Activated CD4-positive, alpha-beta T cell treated with anti-CD3 and anti-CD28 coated beads, Interleukin-2, amount 10 ng/mL, durations not matched to agents 7 days and 5 days (primary cell): ENCODE results near the gene MAVS. TPM values are rescaled to one million over a fixed set of nuclear protein-coding genes. Genes with fewer than 3 reads are reported as not detected.
"Not testable (repeated sequence)": the region's sequence is repeated elsewhere in the genome, so short reads cannot be mapped to it uniquely, and the experiment has no call there.

Source experiments
- CTCF ChIA-PET: fragments of 350-600 bp; sonication (Branson Sonifier 250); formaldehyde crosslinking; loops from one replicate; lab custom pipeline; 2021; ENCODE audit warnings: antibody characterized with exemption; lab: Charles Lee
- POLR2A ChIA-PET: fragments of 350-600 bp; sonication (Branson Sonifier 250); formaldehyde crosslinking; loops from one replicate; lab custom pipeline; 2021; ENCODE audit warnings: antibody characterized with exemption; lab: Charles Lee
- DNase-seq: peaks from one replicate; pipeline ENCODE4 v3.0.0-alpha.2; 2020
- H3K27ac Mint-ChIP-seq: one replicate; pipeline ENCODE4 v1.8.0; 2021; ENCODE audit warnings: mild to moderate bottlenecking, moderate library complexity, mixed read lengths
- H3K27me3 Mint-ChIP-seq: one replicate; pipeline ENCODE4 v1.8.0; 2021; ENCODE audit warnings: mixed read lengths
- H3K36me3 Mint-ChIP-seq: one replicate; pipeline ENCODE4 v1.8.0; 2021; ENCODE audit warnings: low read depth, mixed read lengths
- H3K4me1 Mint-ChIP-seq: one replicate; pipeline ENCODE4 v1.8.0; 2021; ENCODE audit warnings: mixed read lengths
- H3K4me3 Mint-ChIP-seq: one replicate; pipeline ENCODE4 v1.8.0; 2021; ENCODE audit warnings: mild to moderate bottlenecking, moderate library complexity, mixed read lengths
- H3K9me3 Mint-ChIP-seq: one replicate; pipeline ENCODE4 v1.8.0; 2021; ENCODE audit warnings: mixed read lengths
- total RNA-seq, 2 experiments: library from RNA; stranded (reverse); gene quantifications; one replicate each; pipeline ENCODE4 v1.2.3, GENCODE V29; 2021

The MAVS gene
- total RNA-seq, 2 experiments from 2014 or later, result 34.8 to 36.4 TPM

DNA sequence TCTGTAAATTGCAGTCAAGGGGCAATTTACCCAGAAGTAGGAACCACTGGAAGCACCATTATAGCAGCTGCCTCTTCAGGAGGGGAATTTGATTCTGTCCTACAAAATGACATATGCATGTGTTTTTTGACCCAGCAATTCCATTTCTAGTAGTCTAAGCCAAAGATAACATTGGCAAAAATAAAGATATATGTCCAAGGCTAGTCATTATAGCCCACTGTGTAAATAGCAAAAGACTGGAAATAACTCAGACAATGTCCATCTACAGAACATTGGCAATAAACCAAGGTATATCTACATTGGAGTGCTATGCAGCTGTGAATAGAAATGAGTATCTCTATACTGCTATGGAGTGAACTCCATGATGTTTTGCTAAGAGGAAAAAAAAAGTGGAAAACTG lies 30.0 kb downstream of the MAVS start:
- H3K27ac Mint-ChIP-seq, result no peak overlapping the region
- POLR2A ChIA-PET, result no interaction called here
- H3K4me3 Mint-ChIP-seq, result no peak overlapping the region
- peaks cover 28% of the 10 kb centered on the region for H3K36me3 Mint-ChIP-seq
- CTCF ChIA-PET, result interaction anchor here (1.0 kb wide), 1 partner anchor 56 kb away, joined by 3 read pairs; no protein-coding TSS in a partner anchor
- no peaks in the 10 kb centered on the region for H3K27me3 Mint-ChIP-seq
- H3K4me1 Mint-ChIP-seq, result peaks cover 18% of the 10 kb centered on the region
- DNase-seq, result no peak
- H3K9me3 Mint-ChIP-seq, result no peaks in the 10 kb centered on the region

DNA sequence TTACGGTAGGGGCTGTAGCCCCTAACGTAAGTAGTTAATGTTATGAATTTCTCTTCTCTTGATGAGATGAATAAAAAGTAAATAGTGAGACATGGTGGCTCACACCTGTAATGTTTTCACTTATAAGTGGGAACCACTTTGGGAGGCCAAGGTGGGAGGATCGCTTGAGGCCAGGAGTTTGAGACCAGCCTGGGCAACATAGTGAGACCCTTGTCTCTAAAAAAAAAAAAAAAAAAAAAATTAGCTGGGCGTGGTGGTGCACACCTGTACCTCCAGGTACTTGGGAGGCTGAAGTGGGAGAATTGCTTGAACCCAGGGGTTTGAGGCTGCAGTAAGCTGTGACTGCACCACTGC lies 32.3 kb downstream of the MAVS start:
- Mint-ChIP-seq H3K36me3 (peaks cover 17% of the 10 kb centered on the region), H3K4me1 (peaks cover 18% of the 10 kb centered on the region)
- CTCF ChIA-PET, result interaction anchor here (1.6 to 2.1 kb wide), 2 partner anchors 11 to 24 kb away, joined by 7 read pairs; no protein-coding TSS in a partner anchor
- H3K4me3 Mint-ChIP-seq, H3K27ac Mint-ChIP-seq, POLR2A ChIA-PET, H3K27me3 Mint-ChIP-seq, DNase-seq, H3K9me3 Mint-ChIP-seq: not testable (repeated sequence)

DNA sequence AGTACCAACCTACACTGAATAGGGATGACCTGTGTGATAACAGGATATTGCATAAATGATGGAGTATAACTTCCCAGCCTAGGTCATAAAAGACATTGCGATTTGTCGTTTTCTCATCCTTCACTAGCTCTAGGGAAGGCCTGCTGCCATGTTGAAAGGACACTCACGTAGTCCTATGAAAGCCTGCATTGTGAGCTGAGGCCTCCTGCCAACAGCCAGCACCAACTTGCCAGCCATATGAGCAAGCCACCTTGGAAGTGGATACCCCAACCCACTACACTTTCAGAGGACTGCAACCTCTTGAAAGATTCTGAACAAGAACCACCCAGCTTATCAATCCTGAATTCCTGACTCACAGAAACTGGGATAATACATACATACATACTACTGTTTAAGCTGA lies 39.1 kb downstream of the MAVS start:
- Mint-ChIP-seq H3K36me3 (peaks cover 20% of the 10 kb centered on the region), H3K4me1 (peaks cover 21% of the 10 kb centered on the region), H3K9me3 (no peaks in the 10 kb centered on the region), H3K27me3 (no peaks in the 10 kb centered on the region), H3K27ac (no peak overlapping the region), H3K4me3 (no peak overlapping the region)
- DNase-seq, result no peak
- POLR2A ChIA-PET, result no interaction called here
- CTCF ChIA-PET, result interaction anchor here (0.6 to 1.4 kb wide), 6 partner anchors 8 to 199 kb away, joined by 3 to 5 read pairs (median 3); partner anchors contain the start of gene AP5S1

DNA sequence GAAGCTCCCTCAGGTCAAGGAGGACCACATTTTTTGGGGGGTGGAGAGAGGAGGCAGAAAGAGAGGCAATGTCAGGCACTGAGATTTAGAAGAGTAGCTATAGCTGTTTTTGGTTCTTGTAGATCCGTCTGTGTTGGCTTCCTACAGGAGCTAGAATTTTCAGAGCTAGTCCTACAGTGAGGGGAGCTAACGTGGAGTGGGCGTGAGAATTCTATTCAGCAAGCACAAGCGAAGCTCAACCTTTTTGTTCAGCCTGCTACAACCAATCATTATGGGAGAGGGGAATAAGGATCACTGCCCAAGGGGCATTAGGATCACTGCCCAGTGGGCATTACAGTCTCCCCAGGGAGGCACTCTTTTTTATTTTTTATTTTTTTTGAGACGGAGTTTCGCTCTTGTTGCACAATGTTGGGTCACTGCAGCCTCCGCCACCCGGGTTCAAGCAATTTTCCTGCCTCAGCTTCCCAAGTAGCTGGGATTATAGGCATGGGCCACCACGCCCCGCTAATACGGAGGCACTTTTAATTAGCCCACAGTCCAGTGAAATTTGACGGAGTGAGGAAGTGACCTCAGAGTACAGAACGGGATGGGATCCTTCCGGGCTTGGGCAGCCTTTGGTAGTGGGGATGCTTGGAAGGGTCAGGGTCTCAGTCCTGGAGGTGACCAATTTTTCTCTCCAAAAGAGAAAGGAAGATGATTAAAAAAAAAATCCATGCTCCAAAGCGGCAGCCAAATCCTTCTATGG lies 41.4 kb downstream of the MAVS start:
- Mint-ChIP-seq H3K4me1 (peaks cover 40% of the 10 kb centered on the region), H3K4me3 (peak overlapping the region; percentile 90), H3K9me3 (no peaks in the 10 kb centered on the region), H3K36me3 (peaks cover 38% of the 10 kb centered on the region), H3K27ac (peak overlapping the region; percentile 96), H3K27me3 (no peaks in the 10 kb centered on the region)
- POLR2A ChIA-PET, result no interaction called here
- DNase-seq, result no peak
- CTCF ChIA-PET, result interaction anchor here (0.9 to 2.1 kb wide), 5 partner anchors 31 to 197 kb away, joined by 3 to 6 read pairs (median 3); no protein-coding TSS in a partner anchor

DNA sequence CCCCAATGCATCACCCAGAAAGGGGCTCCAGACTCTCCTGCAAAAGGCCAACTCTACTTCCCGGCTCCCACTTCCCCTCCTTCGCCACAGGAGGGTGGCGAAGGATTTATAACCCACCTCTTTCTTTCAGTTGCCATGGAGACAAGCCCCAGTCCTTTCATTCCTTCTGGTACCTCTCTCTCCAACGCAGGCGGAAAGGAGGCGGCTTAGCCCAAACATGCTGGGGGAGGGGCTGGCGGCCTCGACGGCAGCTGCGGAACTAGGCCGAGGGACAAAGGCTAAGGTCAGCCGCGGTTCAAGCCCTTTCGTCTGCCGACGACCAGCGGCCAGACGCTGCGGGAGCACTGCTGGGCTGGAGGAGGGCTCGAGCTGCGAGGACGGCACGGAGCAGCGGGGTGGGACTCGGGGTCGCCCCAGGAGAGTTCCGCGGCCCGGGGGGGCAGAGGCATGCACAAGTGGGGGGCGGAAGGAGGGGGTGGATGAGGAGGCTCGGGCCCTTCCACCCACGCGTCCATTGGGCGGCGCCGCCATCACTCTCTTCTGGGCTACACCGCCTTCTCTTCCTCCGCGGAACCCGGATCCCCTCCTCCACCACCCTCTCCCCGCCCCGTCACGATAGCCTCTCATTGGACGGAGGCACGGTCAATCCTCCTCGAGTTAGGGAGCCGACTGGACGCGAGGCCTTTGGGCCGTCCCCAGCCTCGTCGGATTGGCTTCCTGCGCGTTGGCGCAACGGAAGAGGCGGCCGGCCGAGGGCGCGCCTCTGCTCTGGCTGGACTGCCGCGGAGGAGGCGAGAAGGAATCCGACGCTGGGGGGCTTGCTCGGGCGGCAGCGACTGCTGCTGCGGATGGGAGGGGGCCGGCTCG lies 42.2 kb downstream of the MAVS start, which contains the start of gene PANK2:
Gene PANK2 (plus strand): TSS at position 766 of the 867 bp plus-strand sequence.
- Mint-ChIP-seq H3K4me3 (peak within 1 kb of the TSS; percentile 98), H3K27ac (peak within 1 kb of the TSS; percentile 96), H3K9me3 (no peaks in the 10 kb centered on the region), H3K27me3 (no peaks in the 10 kb centered on the region), H3K36me3 (peaks cover 45% of the 10 kb centered on the region), H3K4me1 (peaks cover 48% of the 10 kb centered on the region)
- ChIA-PET CTCF (interaction anchor here (1.1 to 2.1 kb wide), 3 partner anchors 31 to 196 kb away, joined by 3 to 6 read pairs (median 4); no protein-coding TSS in a partner anchor), POLR2A (no interaction called here)
- peak; percentile 99 for DNase-seq

DNA sequence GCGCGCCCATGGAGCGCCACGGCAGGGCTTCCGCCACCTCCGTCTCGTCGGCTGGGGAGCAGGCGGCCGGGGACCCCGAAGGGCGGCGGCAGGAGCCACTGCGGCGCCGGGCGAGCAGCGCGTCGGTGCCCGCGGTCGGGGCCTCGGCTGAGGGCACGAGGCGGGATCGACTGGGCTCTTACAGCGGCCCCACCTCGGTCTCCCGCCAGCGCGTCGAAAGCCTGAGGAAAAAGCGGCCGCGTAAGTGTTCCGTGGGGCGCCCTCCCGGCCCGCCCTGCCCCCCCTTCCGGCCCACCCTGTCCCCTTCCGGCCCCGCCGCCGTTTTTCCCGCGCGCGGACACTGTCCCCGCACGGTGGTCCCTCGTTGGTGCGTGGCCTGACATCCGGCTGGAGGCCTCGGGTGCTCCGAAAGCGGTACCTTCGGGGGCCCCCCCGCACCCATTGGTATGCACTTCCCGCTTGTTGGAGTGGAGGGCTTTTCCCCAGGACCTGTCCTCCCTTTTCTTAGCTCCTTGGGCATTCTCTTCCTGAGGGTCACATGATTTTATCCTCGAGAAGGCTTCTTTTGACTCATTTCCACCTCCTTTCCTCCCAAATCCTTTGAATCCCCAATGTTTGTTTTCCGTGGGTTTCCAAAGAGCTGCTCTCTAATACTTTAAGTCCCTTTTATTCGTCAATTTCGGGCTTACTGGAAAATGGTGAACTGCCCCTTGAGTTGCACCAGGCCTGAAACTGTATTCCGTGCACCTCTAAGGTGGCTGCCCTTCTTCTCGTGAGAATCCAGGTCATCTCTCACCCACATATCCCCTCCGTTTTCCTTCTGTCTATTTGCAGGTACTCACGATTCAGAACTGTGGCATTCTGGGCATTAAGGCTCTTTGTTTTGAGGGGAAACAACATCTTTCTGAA lies 43.1 kb downstream of the MAVS start:
- ChIA-PET CTCF (interaction anchor here (0.9 to 1.3 kb wide), 2 partner anchors 70 to 195 kb away, joined by 3 read pairs; partner anchors contain the start of gene AP5S1), POLR2A (no interaction called here)
- peak overlapping the region; percentile 98 for H3K4me3 Mint-ChIP-seq
- no peaks in the 10 kb centered on the region for H3K27me3 Mint-ChIP-seq
- peaks cover 53% of the 10 kb centered on the region for H3K4me1 Mint-ChIP-seq
- peak overlapping the region; percentile 96 for H3K27ac Mint-ChIP-seq
- peak; percentile 45 for DNase-seq
- peaks cover 45% of the 10 kb centered on the region for H3K36me3 Mint-ChIP-seq
- H3K9me3 Mint-ChIP-seq, result no peaks in the 10 kb centered on the region

DNA sequence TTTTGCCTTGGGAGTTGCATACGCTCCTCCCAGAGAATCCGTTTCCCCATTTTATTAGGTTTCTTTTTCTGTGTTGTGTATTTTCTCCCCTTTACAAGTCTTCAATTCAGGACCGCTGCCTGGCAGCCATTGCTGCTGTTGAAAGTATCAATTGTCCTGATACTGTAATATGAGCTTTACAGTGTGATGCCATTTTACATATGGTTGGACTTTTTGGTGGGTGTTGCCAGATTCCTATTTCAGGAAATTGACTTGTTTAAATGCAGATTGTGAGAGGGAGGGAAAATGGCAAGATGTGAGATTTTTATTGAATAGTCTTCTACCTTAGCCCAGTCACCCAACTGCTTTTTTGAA lies 43.7 kb downstream of the MAVS start:
- Mint-ChIP-seq H3K27ac (peak overlapping the region; percentile 94), H3K36me3 (peaks cover 47% of the 10 kb centered on the region), H3K9me3 (no peaks in the 10 kb centered on the region), H3K4me3 (peak overlapping the region; percentile 98), H3K4me1 (peaks cover 56% of the 10 kb centered on the region), H3K27me3 (no peaks in the 10 kb centered on the region)
- ChIA-PET CTCF (interaction anchor here (0.9 to 1.3 kb wide), 2 partner anchors 70 to 195 kb away, joined by 3 read pairs; partner anchors contain the start of gene AP5S1), POLR2A (no interaction called here)
- DNase-seq, result no peak

DNA sequence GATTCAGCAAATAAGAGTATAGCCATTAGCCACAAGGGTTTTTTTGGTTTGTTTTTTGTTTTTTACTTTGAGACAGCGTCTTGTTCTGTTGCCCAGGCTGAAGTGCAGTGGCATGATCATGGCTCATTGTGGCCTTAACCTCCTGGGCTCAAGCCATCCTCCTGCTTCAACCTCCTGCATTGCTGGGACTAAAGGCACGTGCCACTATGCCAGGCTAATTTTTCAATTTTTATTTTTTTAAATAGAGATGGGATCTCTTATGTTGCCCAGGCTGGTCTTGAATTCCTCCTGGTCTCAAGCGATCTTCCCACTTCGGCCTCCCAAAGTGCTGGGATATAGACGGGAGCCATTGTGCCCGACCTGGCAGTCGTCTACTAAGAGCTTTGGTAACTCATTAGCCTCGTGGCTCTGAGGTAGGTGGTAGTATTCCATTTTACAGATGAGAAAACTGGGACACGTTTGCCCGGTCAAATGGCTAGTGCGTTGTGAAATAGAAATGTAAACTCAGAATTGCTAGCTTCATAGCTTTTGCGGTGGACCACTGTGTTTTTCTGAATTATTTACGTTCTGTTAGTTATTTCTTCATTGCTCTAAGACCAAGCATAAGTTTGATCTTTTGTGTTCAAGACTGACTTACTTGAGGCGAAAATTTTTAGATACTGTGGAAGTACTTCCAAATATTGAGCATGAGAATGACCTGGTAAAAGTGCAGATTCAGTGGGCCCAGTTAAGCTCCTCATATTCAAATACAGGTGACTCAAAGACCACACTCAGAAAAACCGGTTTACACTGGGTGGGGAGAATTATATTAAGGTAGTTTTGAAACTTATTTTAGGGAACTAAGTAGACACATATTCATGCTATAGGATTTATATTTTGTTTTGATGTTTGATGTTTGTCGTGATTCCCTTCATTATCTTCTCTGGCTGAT lies 44.6 kb downstream of the MAVS start:
- Mint-ChIP-seq H3K27me3 (no peaks in the 10 kb centered on the region), H3K36me3 (peaks cover 51% of the 10 kb centered on the region), H3K9me3 (no peaks in the 10 kb centered on the region), H3K4me3 (peak overlapping the region; percentile 98), H3K4me1 (peaks cover 60% of the 10 kb centered on the region), H3K27ac (peak overlapping the region; percentile 94)
- CTCF ChIA-PET, result interaction anchor here (0.6 kb wide), 2 partner anchors 197 to 694 kb away, joined by 3 read pairs; no protein-coding TSS in a partner anchor
- POLR2A ChIA-PET, result no interaction called here
- no peak for DNase-seq

DNA sequence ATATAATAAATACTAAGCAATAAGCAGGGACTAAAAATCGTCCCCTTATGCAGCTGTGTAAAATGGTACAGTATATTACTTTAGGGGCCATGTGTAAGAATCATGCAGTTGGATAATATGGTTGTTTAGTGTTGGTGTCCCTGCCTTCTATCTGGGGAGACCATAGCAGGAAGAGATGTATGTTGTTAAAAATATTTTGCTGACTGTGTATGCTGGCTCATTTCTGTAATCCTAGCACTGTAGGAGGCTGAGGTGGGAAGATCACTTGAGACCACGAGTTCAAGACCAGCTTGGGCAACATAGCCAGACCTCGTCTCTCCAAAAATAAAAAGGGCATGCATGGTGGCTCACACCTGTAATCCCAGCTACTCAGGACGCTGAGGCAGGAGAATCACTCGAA lies 48.2 kb downstream of the MAVS start:
- no peak for DNase-seq
- Mint-ChIP-seq H3K4me3 (no peak overlapping the region), H3K27me3 (no peaks in the 10 kb centered on the region), H3K9me3 (no peaks in the 10 kb centered on the region), H3K4me1 (peaks cover 66% of the 10 kb centered on the region), H3K36me3 (peaks cover 49% of the 10 kb centered on the region), H3K27ac (no peak overlapping the region)
- ChIA-PET CTCF (interaction anchor here (0.6 kb wide), 1 partner anchor 9 kb away, joined by 3 read pairs; no protein-coding TSS in a partner anchor), POLR2A (no interaction called here)

DNA sequence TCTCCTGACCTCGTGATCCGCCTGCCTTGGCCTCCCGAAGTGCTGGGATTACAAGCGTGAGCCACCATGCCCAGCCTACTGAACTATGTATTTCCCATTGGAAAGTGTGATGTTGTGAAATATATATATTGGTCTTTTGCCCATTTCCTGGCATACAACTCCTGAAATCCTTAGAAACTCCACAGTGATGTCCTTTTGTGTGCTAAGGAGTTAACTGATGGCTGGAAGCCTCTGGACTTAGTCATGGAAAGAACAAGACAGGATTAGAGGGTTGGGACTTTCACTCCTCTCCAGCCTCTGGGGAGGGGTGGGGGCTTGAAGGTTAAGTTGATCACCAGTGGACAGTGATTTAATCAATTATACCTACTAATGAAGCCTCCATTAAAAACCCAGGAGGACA lies 49.7 kb downstream of the MAVS start:
- ChIA-PET CTCF (interaction anchor here (0.7 to 1.5 kb wide), 3 partner anchors 14 to 174 kb away, joined by 3 to 6 read pairs (median 4); no protein-coding TSS in a partner anchor), POLR2A (no interaction called here)
- no peaks in the 10 kb centered on the region for H3K9me3 Mint-ChIP-seq
- no peak overlapping the region for H3K27ac Mint-ChIP-seq
- no peak overlapping the region for H3K4me3 Mint-ChIP-seq
- H3K27me3 Mint-ChIP-seq, result no peaks in the 10 kb centered on the region
- peaks cover 39% of the 10 kb centered on the region for H3K36me3 Mint-ChIP-seq
- no peak for DNase-seq
- peaks cover 69% of the 10 kb centered on the region for H3K4me1 Mint-ChIP-seq
